Glomerular visceral epithelial cell (primary cell): ENCODE results near the gene TREX2.

Source experiments
- DNase-seq: peaks from one replicate; pipeline ENCODE4 v3.0.0-alpha.2; 2016; ENCODE audit errors: extremely low spot score

The TREX2 gene

DNA sequence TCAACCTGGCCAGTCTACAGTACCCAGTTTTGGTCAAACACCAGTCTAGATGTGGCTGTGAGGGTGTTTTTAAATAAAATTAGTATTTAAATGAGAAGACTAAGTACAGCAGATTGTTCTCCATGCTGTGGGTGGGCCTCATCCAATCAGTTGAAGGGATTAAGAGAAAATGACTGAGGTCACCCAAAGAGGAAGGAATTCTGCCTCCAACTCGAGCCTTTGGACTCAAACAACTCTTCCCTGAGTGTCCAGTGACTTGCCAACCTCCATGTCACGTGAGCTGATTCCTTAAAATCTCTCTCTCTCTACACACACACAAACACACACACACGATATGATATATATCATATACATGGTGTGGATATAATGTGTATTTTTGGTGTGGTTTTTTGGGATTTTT, 10.0 kb downstream of the TREX2 start:
- DNase-seq: no peak

DNA sequence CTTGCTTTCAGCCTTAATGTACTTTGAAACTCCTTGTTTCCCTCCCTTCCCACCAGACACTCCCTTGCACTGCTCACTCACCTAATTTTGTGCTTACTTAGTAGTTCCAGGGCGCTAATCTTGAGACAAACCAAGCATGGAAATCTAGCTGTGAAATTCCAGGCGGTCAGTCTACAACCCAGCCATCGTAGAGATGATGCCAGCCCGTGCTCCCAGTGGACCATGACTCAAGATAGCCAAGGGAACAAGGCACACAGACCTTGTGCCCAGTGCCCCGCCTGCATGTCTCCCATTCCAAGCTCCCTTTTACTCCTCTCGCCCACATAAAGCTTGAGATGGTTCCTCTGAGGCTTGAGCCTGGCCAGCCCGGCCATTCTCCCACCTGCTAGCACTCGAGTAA, 11.1 kb downstream of the TREX2 start:
- peak; percentile 8 for DNase-seq

DNA sequence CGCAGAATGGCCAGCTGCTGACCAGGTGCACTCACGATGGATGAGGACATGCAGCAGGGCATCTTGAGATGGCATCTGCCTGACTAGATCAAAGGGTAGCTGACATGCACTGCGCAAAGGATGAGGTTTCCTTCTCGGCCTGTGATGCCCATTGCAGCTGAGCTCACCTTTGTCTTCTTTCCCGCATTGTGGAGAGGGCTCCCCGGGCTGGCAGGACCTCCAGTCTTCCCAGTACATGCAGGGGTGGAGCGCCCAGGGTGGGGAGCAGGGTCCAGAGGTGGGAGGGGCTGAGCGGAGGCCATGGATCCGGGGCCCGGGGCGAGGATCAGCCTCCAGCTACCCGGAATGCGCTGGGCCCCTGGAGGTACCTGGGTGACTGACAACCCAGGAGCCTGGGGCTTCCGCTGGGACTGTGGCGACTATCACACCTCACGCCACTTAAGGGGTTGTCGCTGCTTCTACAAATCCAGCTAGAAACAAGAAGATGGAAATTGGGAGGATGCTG, 12.0 kb downstream of the TREX2 start:
- no peak for DNase-seq

DNA sequence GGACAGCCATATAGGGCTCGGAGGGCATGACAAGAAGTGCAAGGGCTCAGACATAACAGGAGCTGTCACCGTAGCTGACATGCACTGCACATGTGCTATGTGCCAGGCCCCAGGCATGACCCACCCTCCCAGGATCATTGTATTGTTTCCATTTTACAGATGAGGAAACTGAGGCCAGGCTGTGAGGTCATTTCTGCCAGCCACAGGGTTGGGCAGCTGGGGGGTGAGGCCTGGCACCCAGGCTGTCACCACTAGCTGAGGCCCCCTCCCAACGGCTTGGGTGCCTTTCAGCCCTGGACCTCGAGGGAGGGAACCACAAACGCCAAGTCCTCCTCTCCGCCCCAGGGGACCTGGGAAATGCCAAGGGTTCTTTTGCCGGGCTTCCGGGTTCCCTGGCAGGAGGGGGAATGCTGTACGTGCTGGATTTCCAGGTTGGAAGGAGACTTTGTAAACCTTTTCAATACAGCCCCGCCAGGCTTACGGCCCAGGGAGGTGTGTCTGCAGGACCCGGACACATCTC, 12.6 kb downstream of the TREX2 start:
- no peak for DNase-seq

DNA sequence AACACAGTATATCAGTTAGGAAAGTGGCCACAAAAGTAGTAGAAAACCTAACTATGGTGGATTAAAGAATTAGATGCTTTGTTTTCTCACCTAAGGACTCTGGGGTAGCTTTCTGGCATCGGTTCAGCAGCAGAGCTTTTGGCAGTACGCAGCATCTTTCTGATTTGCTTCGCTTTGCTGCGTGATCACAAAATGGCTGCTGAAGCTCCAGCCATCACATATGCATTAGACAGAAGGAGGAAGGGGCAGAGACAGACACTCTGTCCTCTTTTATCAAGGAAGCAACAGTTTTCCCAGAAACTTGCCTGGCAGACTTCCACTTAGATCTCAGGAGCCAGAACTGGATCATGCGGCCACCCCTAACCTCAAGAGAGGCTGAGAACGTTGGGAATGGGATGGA, 15.1 kb downstream of the TREX2 start:
- no peak for DNase-seq

DNA sequence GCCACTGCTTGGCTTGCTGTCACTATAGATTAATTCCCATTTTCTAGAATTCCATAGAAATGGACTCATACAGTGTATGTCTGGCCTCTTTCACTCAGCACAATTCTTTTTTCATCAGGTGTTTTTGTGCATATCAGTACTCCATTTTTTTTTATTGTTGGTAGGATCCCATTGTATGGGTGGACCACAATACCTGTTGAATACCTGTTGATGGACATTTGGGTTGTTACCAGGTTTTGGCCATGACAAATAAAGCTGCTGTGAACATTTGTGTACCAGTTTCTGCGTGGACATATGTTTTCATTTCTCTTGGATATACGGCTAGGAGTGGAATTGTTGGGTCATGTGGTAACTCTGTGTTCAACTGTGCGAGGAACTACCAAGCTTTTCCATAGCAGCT, 19.7 kb downstream of the TREX2 start:
- no peak for DNase-seq

DNA sequence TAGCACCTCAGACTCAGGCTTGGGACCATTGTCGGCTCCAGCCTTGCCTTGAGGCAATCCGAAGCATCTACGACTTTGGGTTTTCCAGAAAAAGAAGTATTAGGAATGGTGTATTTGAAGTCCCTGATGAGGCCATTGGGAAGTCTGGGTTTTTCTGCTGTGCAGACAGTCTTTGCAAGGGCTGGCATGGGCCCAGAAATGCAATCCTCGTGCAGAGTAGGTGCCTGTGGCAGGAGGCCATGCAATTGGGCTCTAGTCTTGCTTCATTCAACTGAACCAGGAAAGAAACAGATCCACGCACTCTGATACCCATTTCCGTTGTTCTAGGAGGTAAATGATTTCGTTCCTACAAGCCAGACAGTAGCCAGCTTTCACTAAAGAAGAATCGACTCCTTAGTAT, 22.2 kb downstream of the TREX2 start:
- no peak for DNase-seq

DNA sequence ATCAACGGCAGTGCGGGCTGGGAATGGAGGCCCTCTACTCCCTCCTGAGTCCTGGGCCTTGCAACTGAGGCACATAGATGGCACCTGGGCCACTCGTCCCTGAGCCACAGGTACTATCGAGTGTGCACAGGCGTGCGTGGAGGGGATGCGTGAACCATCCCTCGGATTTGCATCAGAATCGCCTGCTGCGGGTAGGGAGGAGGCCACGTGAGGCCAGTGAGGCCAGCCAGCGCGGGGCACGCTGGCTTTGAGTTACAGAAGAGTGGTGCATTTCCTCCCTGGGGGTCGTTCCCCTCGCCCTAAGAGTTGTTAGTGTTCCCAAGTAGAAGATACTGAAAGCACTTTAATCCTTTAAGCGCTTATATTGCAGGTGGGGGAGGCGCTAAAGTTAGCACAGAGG, 24.0 kb downstream of the TREX2 start:
- no peak for DNase-seq

DNA sequence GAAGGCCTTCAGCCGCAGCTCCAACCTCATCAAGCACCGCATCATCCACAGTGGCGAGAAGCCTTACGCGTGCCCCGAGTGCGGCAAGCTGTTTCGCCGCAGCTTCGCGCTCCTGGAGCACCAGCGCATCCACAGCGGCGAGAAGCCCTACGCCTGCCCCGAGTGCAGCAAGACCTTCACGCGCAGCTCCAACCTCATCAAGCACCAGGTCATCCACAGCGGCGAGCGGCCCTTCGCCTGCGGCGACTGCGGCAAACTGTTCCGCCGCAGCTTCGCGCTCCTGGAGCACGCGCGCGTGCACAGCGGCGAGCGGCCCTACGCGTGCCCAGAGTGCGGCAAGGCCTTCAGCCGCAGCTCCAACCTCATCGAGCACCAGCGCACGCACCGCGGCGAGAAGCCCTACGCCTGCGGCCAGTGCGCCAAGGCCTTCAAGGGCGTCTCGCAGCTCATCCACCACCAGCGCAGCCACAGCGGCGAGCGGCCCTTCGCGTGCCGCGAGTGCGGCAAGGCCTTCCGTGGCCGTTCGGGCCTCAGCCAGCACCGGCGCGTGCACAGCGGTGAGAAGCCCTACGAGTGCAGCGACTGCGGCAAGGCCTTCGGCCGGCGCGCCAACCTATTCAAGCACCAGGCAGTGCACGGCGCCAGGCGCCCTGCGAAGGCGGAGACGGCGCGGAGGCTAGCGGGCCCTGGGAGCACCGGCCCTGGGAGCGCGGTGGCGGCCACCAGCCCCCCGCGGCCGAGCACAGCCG, 24.8 kb downstream of the TREX2 start:
- DNase-seq: no peak

DNA sequence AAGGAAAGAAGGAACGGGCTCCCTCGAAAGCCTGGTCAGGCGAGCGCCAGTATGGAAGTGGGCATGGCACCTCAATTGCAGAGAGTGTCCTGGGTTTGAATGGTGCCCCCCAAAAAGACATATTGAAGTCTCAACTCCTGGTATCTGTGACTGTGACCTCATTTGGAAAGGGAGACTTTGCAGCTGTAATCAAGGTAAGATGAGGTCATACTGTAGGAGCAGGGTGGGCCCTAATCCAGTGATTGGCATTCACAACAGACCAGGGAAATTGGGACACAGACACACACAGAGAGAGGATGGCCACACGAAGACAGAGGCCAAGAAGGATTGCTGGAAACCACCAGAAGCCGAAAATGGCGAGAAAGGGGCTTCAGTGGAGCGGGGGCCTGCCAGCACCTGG, 28.2 kb downstream of the TREX2 start:
- DNase-seq: no peak

DNA sequence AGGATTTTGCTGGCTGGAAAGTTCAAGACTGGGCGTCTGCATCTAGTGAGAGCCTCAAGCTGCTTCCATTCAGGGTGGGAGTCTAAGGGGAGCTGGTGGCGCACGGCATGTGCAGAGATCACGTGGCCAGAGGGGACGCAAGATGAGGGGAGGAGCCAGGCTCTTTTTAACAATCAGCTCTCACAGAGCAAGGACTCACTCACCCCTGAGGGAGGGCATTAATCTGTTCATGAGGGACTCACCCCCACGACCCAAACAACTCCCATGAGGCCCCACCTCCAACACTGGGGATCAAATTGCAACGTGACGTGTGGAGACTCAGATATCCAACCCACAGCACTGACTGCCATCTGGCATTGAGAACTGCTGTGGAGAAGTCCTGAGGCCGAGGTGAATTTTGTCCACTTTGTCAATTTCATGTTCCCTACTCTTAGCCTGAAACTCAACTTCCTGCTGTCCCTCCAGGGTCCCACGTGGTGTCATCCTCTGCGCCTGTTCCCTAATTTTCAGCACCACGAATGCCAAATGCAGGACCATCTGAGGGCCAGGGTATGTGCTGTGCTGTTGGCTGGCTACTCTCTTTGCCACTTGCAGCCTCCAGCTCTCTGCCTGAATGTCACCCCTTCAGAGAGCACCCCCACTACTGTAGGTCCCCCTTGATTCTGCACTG, 28.9 kb downstream of the TREX2 start:
- DNase-seq: no peak

DNA sequence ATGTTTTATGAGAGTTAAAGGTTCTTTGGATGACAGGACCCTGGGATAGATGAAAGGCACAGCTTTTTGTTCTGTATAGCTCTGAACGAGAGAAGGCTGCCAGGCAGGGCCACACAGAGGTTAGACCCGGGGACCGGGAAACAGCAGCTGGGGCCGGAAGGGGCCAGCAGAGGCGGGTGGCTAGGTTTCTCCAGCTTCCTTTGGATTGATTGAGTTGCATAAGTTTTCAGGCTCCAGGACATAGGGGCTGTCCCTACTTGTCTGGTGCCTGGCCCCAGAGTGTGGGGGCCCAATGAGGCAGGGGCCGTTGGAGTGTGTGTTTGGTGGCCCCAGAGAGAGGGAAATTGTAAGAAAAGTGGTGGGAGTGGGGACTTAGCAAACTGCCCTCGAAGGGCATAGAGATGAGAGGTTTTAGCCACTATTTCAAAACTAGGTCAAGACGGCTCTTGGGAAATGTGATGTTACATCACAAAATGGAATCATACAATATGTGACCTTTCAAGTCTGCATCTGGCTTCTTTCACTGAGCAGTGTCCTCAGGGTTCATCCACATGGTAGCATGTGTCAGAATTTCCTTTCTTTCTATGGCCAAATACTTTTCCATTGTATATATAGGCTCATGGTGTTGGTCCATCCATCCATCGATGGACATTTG, 30.9 kb downstream of the TREX2 start:
- DNase-seq: no peak

DNA sequence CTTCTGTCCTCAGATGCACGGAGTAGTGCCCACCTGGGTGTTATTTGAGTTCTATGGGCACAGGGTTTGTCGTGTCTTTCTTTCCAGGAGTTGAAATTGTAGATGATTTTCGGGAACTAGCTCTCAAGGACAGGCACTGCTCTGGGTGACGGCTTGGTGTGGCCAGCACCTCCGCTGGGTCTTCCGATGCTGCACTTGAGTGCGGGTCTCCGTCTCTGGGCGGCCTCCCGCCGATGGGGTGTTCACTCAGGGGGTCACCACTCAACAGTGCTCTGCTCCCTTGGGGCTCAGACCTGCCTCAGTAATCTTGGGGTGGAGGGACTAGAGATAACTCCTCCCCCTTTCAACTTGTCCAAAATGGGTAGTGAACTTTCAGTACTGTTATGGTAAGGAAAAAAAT, 32.1 kb downstream of the TREX2 start:
- no peak for DNase-seq

DNA sequence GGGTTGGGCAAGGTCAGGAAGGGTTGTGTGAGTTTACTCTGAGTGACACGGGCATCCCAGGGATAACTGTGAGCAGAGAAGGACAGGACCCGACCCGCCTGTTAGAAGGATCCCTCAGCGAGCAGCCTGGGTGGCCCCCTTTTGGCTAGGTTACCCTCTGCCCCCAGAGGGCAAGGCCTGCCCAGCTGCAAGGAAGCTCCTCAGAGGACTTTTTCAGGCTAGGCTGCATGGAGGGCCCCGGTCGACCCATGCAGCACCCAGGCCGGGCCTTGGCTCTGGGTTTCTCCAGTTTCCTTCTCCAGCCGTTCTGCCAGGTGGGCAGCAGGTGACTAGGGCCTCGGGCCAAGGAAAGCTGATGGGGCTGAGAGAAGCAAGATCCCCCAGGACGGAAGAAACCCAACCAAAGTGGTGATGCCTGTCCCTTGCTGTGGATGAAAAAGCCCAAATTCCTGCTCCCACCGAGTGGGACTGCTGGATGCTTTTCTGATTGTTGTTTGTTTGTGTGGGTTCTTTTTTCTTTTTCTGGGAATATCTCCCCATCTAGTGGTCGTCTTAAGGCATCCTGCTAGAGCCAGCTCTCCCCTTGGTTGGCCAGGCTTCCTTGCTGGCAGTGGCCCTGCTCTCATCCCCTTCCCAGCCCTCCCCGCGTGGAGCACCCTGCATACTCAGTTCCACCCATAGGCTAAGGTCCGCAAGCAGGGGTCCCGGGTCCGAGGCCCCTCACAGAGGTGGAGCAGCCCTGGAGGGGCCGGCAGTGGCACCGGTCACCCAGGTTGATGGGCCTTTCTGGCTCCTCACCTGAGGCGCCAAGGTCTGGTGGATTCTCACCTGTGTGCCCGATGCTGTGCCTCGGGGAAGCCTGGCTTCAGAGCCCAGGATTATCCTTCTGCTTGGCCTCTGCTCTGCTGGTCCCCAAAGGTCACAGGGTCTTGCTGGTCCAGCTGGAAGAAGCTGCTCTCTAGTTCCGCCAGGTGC, 32.8 kb downstream of the TREX2 start:
- DNase-seq: no peak

DNA sequence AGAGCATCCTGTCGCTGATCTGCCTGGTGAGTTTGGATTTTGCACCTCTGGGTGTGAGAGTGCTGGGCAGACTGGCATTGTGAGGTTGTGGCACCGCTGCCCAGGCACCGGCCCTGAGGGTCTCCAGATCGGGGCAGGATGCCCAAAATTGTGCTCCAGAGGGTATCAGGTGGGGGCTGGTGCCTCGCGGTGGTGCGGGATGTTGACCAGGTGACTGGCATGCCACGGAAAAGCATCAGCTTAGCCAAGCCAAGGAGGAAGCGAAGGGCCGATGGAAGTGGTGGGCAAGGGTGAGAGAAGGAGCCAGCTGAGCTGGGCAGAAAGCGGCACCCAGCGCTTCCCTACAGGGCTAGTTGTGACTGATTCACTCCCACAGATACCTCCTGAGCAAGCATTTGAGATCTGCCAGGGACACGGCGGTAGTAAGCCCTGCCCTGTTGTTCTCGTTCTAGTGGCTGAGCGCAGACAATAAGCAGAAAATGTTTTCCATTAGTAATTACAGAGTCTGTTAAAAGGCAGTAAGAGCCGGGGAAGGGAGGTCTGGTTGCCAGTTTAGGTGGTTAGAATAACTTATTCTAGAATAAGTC, 33.8 kb downstream of the TREX2 start:
- no peak for DNase-seq

DNA sequence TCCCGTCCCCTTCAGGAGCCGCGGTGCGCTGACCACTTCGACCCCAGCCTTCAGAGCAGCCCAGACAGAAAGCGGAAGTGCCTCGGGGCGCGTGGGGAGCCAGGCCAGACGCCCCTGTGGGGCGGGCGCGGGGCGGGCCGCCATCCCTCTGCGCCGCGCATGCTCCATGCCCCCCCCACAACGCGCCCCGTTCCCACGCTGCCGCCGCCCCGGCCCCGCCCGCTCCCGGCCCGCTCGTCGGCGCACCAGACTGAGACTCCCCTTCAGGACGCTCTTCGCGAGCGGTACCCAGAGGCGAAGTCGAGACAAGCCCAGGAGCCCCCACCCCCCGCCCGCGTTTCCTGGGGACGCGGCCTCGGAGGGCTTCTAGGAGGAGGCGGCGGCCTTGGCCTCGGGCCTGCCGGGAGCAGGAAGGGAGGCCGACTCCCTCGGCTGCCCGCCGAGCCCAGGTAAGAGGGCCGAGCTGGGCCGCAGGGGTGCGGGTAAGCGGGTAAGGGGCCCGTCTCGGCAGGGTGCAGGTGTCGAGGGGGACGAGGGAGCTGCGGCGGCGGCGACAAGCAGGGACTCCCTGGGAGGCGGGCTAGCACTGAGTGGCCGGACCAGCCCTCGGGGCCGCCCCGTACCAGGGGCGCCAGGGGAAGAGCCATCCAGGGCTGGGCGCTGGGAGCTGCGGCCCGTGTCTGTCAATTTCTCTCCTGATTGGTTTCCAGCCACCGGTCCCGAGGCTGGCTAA, 34.4 kb downstream of the TREX2 start, which contains the start of gene ZFP92:
TSS of gene ZFP92 (plus strand) at position 218 of the 733 bp plus-strand sequence. CDS start 6,851 bp downstream, outside the sequence.
- no peak for DNase-seq

DNA sequence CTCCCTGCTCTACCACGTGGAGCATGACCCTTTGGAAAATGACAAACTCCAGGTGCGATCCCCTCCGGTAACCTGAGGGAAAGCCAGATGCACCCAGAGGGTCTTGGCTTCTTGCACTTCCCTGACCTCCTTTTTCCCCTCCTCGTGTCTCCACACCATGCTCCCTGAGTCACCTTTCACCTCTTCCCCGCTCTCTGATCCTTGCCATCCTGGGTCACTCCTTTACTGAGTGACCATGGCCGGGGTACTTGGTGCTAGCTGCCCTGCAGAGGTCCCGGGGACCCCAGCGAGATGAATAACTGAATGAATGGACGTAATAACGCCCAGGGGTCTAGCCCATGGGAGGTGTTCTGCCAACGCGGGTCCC, 35.0 kb downstream of the TREX2 start:
- no peak for DNase-seq

DNA sequence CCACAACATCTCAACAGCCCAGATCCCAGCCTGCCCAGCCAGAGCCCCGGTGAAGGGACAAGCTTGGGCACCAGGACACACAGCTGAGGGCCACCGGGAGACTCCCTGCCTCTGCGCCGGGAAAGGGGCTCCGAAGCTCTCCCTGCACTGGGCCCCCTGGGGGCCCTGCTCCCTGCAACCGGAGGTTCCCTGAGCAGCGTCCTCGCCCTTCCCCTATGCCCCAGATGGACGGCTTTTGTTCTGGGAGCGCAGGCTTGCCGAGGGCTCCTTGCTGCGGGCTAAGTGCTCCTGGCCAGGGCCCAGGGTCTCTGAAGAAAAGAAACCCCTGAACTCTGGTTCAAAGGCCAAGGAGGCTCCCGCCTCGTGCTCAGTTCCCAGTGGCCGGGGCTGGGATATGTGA, 35.5 kb downstream of the TREX2 start:
- no peak for DNase-seq

DNA sequence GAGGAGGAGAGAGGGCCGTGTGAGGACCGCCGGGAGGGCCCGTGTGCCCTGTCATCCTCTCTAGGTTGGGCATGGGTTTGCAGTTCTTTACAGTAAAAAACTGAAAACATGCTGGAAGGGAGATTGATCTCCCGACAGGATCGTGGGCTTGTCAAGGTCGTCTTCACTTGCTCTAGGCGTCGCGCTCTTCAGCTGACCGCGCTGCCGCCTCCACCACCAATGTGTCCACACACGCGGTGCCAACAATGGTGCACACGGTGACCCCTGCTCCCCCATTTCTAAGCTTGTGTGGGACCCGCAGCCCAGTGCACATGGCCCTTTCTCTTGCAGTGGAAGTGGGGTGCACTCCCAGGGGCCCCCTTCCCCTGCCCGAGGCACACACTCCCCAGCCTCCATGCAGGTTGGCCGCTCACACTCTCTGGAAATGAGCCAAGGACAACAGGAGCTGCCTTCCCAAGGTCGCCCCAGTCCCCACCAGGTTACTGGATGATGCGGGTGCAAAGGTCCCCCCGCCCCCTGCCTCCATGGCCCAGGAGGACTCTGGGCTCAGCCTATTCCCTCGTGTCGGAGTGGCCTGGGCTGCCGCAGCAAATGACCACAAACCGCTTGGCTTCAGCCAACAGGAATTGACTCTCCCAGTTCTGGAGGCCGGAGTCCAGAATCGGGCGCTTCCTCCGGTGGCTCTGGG, 36.3 kb downstream of the TREX2 start:
- DNase-seq: no peak

DNA sequence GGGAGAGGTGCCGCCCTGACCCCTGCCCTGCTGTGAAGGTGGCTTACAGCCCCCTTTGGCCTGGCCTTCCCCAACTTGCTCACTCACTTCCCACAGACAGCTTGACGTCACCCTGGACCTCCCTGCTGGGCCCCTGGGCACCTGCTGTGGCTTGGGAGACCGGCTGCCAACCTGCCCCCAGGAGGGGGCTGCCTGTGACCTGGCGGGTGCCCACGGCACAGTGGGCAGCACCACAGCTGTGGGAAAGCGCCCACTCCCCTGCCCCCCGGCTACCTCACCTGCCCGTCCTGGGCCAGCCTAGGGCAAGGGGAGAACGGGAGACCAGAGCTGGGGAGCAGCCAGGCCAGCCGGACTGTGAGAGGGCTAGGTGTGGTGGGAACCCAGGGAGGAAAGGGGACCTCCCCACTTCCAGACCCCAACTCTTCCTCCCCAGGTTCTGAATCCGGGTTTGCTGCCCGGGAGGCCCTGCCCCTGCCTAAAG, 36.9 kb downstream of the TREX2 start:
- DNase-seq: no peak
